NK-92 (cell line): Measurements from ENCODE around the gene IP6K1.
"Not testable (repeated sequence)": the region's sequence is repeated elsewhere in the genome, so short reads cannot be mapped to it uniquely, and the experiment has no call there.

ENCODE experiments used
- DNase-seq: peaks from one replicate; lab custom pipeline; 2025; ENCODE audit not compliant: unreplicated experiment; lab: John Stamatoyannopoulos, UW

IP6K1 gene

GRCh38 chr3:49794431-49794830 lies 8.1 kb upstream of the IP6K1 start:
- no peak for DNase-seq

GRCh38 chr3:49793486-49794085 lies 7.2 kb upstream of the IP6K1 start:
- no peak for DNase-seq

- DNase-seq = no peak
Measured at GRCh38 chr3:49792371-49793150, 6.2 kb upstream of the IP6K1 start.

- no peak for DNase-seq
Measured at GRCh38 chr3:49791571-49791970, 5.2 kb upstream of the IP6K1 start.

GRCh38 chr3:49790626-49791411 lies 4.5 kb upstream of the IP6K1 start:
- no peak for DNase-seq

- DNase-seq = no peak
Measured at GRCh38 chr3:49788056-49788455, 1.7 kb upstream of the IP6K1 start.

- DNase-seq = no peak
Measured at GRCh38 chr3:49787536-49787935, 1.2 kb upstream of the IP6K1 start.

- DNase-seq = no peak
Measured at GRCh38 chr3:49787182-49787464, 781 bp upstream of the IP6K1 start.

GRCh38 chr3:49785565-49786356 lies 581 bp downstream of the IP6K1 start:
- DNase-seq = no peak

GRCh38 chr3:49782277-49782676 lies 4.1 kb downstream of the IP6K1 start:
- DNase-seq = not testable (repeated sequence)

- DNase-seq = no peak
Measured at GRCh38 chr3:49781415-49782199, 4.7 kb downstream of the IP6K1 start.

- DNase-seq = not testable (repeated sequence)
Measured at GRCh38 chr3:49780975-49781365, 5.4 kb downstream of the IP6K1 start.

GRCh38 chr3:49780080-49780974 lies 6.0 kb downstream of the IP6K1 start:
- DNase-seq = no peak

- DNase-seq = no peak
Measured at GRCh38 chr3:49779358-49780079, 6.8 kb downstream of the IP6K1 start.

- DNase-seq = not testable (repeated sequence)
Measured at GRCh38 chr3:49776101-49776500, 10.2 kb downstream of the IP6K1 start.

GRCh38 chr3:49775538-49775937 lies 10.8 kb downstream of the IP6K1 start:
- DNase-seq = no peak

- DNase-seq = no peak
Measured at GRCh38 chr3:49772703-49773102, 13.6 kb downstream of the IP6K1 start.

GRCh38 chr3:49771340-49771938 lies 14.9 kb downstream of the IP6K1 start:
- DNase-seq = no peak

GRCh38 chr3:49769926-49770325 lies 16.4 kb downstream of the IP6K1 start:
- no peak for DNase-seq
